GM10248 (cell line): ENCODE results near the gene DOC2A.
"Not testable (repeated sequence)": the region's sequence is repeated elsewhere in the genome, so short reads cannot be mapped to it uniquely, and the experiment has no call there.

ENCODE experiments used
- CTCF ChIA-PET: fragments of 300-600 bp; sonication (Branson Sonifier 250); formaldehyde crosslinking; extraction: SDS; loops from one replicate; lab custom pipeline; 2021; ENCODE audit warnings: antibody characterized with exemption; lab: Yijun Ruan, JAX
- POLR2A ChIA-PET: fragments of 350-650 bp; sonication (Branson Sonifier 250); formaldehyde crosslinking; extraction: SDS; loops from one replicate; lab custom pipeline; 2020; ENCODE audit warnings: antibody characterized with exemption; lab: Yijun Ruan, JAX
- DNase-seq: peaks from one replicate; pipeline ENCODE4 v3.0.0; 2012; ENCODE audit errors: extremely low spot score
- CTCF ChIP-seq: IDR thresholded peaks from 2 replicates; pipeline ENCODE4 v1.5.1; 2012; ENCODE audit warnings: mild to moderate bottlenecking, low read depth; ENCODE audit errors: extremely low read depth, missing control alignments, control extremely low read depth

Gene DOC2A

GRCh38 chr16:29961479-29962343 lies 49.1 kb downstream of the DOC2A start, which contains the start of gene TMEM219:
Gene TMEM219, plus strand, starts transcription at chr16:29962079. Its CDS starts 1,065 bp downstream, at chr16:29963144.
- TF ChIP-seq CTCF, result no peak
- CTCF ChIA-PET, result interaction anchor here (0.6 to 3.6 kb wide), 11 partner anchors 10 to 165 kb away, joined by 3 to 32 read pairs (median 4); partner anchors contain the start of gene TAOK2
- peak; percentile 99 for DNase-seq
- POLR2A ChIA-PET, result interaction anchor here (1.2 kb wide), 1 partner anchor 12 kb away, joined by 5 read pairs; the partner anchor contains the start of gene TAOK2

GRCh38 chr16:29961127-29961478 lies 49.7 kb downstream of the DOC2A start:
- CTCF ChIA-PET, result interaction anchor here (0.6 to 3.6 kb wide), 9 partner anchors 11 to 97 kb away, joined by 3 to 32 read pairs (median 4); partner anchors contain the start of gene TAOK2
- no peak for TF ChIP-seq CTCF
- POLR2A ChIA-PET, result interaction anchor here (0.7 kb wide), 1 partner anchor 31 kb away, joined by 8 read pairs; no protein-coding TSS in a partner anchor
- DNase-seq, result no peak

GRCh38 chr16:29959821-29960220 lies 51.0 kb downstream of the DOC2A start:
- CTCF ChIA-PET, result interaction anchor here (1.2 to 3.6 kb wide), 3 partner anchors 12 to 72 kb away, joined by 3 to 32 read pairs (median 4); partner anchors contain the start of gene TAOK2
- POLR2A ChIA-PET, DNase-seq: not testable (repeated sequence)

GRCh38 chr16:29959293-29959692 lies 51.5 kb downstream of the DOC2A start:
- ChIA-PET POLR2A (no interaction called here), CTCF (no interaction called here)

GRCh38 chr16:29958756-29959155 lies 52.1 kb downstream of the DOC2A start:
- ChIA-PET POLR2A (no interaction called here), CTCF (no interaction called here)
- DNase-seq, result no peak
- no peak for TF ChIP-seq CTCF

More at GRCh38 chr16:29959293-29959692, 51.5 kb downstream of the DOC2A start:
- no peak for TF ChIP-seq CTCF
- DNase-seq, result no peak
